GM18499 (cell line): ENCODE measurements around the gene MRRF.

Experiments used
- ATAC-seq: cut with Tn5 transposase; IDR thresholded peaks from one replicate; pipeline ENCODE4 v1.9.1; 2021; ENCODE audit warnings: moderate number of reproducible peaks; ENCODE audit not compliant: insufficient read depth, unreplicated experiment

MRRF gene

GRCh38 chr9:122228191-122228567 lies 36.5 kb upstream of the MRRF start:
- ATAC-seq, result no peak

GRCh38 chr9:122228568-122229484 lies 35.9 kb upstream of the MRRF start, which contains the start of gene LHX6:
LHX6 (minus strand) TSS chr9:122228957; CDS start chr9:122228740, 217 bp downstream.
- no peak for ATAC-seq

GRCh38 chr9:122229485-122229837 lies 35.2 kb upstream of the MRRF start:
- no peak for ATAC-seq

GRCh38 chr9:122232796-122233306 lies 31.8 kb upstream of the MRRF start:
- no peak for ATAC-seq

- no peak for ATAC-seq
Observed at GRCh38 chr9:122234022-122234748, 30.5 kb upstream of the MRRF start.

GRCh38 chr9:122236681-122237080 lies 28.0 kb upstream of the MRRF start:
- no peak for ATAC-seq

- no peak for ATAC-seq
Observed at GRCh38 chr9:122239722-122240121, 25.0 kb upstream of the MRRF start.

- ATAC-seq, result no peak
Observed at GRCh38 chr9:122244349-122244748, 20.3 kb upstream of the MRRF start.

GRCh38 chr9:122246666-122247065 lies 18.0 kb upstream of the MRRF start:
- ATAC-seq, result no peak

- ATAC-seq, result no peak
Observed at GRCh38 chr9:122248448-122248865, 16.2 kb upstream of the MRRF start.

GRCh38 chr9:122251351-122251750 lies 13.3 kb upstream of the MRRF start:
- no peak for ATAC-seq

- ATAC-seq, result no peak
Observed at GRCh38 chr9:122252796-122253195, 11.9 kb upstream of the MRRF start.

- ATAC-seq, result no peak
Observed at GRCh38 chr9:122254761-122255160, 9.9 kb upstream of the MRRF start.

- ATAC-seq, result no peak
Observed at GRCh38 chr9:122256206-122256605, 8.5 kb upstream of the MRRF start.

GRCh38 chr9:122258886-122259415 lies 5.7 kb upstream of the MRRF start:
- no peak for ATAC-seq

GRCh38 chr9:122261469-122261881 lies 3.2 kb upstream of the MRRF start:
- ATAC-seq, result no peak

- no peak for ATAC-seq
Observed at GRCh38 chr9:122262073-122262472, 2.6 kb upstream of the MRRF start.

- no peak for ATAC-seq
Observed at GRCh38 chr9:122263699-122264349, 858 bp upstream of the MRRF start.

- ATAC-seq, result no peak
Observed at GRCh38 chr9:122265149-122265915, 650 bp downstream of the MRRF start.
